ENCODE data around the gene MYO1D. TPM values are rescaled to one million over a fixed set of nuclear protein-coding genes. Genes with fewer than 3 reads are reported as not detected.

Gene MYO1D
- total RNA-seq, 1 donor = 160 TPM

GRCh38 chr17:32916134-32916533 lies 39.2 kb upstream of the MYO1D start:
- DNase-seq (ENCODE audit: insufficient read length, low spot score, missing footprints) = no peak
- Histone ChIP-seq H3K4me3 (ENCODE audit: insufficient read depth, low read length) (no peak overlapping the region), H3K9me3 (ENCODE audit: low read depth, low read length) (no peaks in the 10 kb centered on the region), H3K4me2 (ENCODE audit: insufficient read depth, low read length) (no peak overlapping the region), H3K79me2 (ENCODE audit: insufficient read depth, low read length) (no peaks in the 10 kb centered on the region), H4K20me1 (ENCODE audit: insufficient read depth, low read length) (no peaks in the 10 kb centered on the region), H3K4me1 (ENCODE audit: insufficient read depth, low read length) (peaks cover 10% of the 10 kb centered on the region), H3K27me3 (ENCODE audit: insufficient read depth, low read length) (no peaks in the 10 kb centered on the region), H3K36me3 (ENCODE audit: insufficient read depth, low read length) (no peaks in the 10 kb centered on the region), H2AFZ (ENCODE audit: low read length) (no peak overlapping the region), H3K27ac (ENCODE audit: low read depth, low read length) (no peak overlapping the region)
- TF ChIP-seq, protein P1, sequence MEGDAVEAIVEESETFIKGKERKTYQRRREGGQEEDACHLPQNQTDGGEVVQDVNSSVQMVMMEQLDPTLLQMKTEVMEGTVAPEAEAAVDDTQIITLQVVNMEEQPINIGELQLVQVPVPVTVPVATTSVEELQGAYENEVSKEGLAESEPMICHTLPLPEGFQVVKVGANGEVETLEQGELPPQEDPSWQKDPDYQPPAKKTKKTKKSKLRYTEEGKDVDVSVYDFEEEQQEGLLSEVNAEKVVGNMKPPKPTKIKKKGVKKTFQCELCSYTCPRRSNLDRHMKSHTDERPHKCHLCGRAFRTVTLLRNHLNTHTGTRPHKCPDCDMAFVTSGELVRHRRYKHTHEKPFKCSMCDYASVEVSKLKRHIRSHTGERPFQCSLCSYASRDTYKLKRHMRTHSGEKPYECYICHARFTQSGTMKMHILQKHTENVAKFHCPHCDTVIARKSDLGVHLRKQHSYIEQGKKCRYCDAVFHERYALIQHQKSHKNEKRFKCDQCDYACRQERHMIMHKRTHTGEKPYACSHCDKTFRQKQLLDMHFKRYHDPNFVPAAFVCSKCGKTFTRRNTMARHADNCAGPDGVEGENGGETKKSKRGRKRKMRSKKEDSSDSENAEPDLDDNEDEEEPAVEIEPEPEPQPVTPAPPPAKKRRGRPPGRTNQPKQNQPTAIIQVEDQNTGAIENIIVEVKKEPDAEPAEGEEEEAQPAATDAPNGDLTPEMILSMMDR (IDR thresholded peaks at IDR 0.05; ENCODE audit: extremely low read depth, low read depth, low read length) = no peak

DNA sequence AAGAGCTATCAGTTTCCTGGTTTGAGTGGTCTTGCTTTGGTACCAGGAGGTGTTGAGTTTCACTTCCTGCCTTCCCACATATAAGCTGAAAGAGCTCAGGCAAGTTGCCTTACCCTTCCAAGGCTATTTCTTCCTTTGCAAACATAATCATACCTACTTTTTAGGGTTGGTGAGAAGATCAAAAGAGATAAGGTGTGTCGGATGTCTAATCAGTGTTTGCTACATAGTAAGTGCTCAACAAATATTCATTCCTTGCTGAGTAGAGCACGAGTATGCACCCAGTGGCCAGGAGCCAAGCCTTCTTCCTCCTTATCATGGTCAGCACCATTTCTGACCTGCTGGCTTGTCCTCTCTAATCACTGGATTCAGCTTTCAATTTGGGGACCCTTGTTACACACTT lies 38.3 kb upstream of the MYO1D start:
- Histone ChIP-seq H2AFZ (ENCODE audit: low read length) (no peak overlapping the region), H3K27me3 (ENCODE audit: insufficient read depth, low read length) (no peaks in the 10 kb centered on the region), H3K79me2 (ENCODE audit: insufficient read depth, low read length) (no peaks in the 10 kb centered on the region), H3K4me1 (ENCODE audit: insufficient read depth, low read length) (peaks cover 10% of the 10 kb centered on the region), H4K20me1 (ENCODE audit: insufficient read depth, low read length) (no peaks in the 10 kb centered on the region), H3K36me3 (ENCODE audit: insufficient read depth, low read length) (no peaks in the 10 kb centered on the region), H3K9me3 (ENCODE audit: low read depth, low read length) (no peaks in the 10 kb centered on the region), H3K27ac (ENCODE audit: low read depth, low read length) (no peak overlapping the region), H3K4me3 (ENCODE audit: insufficient read depth, low read length) (no peak overlapping the region), H3K4me2 (ENCODE audit: insufficient read depth, low read length) (no peak overlapping the region)
- DNase-seq (ENCODE audit: insufficient read length, low spot score, missing footprints) = no peak
- TF ChIP-seq, protein P1 (IDR thresholded peaks at IDR 0.05; ENCODE audit: extremely low read depth, low read depth, low read length) = no peak

DNA sequence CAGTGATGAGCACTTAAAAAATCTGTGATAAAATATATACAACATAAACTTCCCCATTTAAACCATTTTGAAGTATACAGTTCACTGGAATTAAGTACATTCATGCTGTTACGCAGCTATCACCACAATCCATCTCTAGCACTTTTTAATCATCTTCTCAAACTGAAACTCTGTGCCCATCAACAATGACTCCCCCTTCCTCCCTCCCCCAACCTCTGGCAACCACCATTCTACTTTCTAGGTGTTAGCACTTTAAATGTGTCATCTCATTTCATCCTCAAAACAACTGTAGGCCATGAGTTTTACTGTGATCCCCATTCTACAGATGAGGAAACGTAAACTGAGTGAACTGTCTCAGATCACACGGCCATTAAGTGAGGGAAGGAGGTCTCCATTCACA lies 37.3 kb upstream of the MYO1D start:
- Histone ChIP-seq H3K79me2 (ENCODE audit: insufficient read depth, low read length) (no peaks in the 10 kb centered on the region), H3K27me3 (ENCODE audit: insufficient read depth, low read length) (no peaks in the 10 kb centered on the region), H3K4me1 (ENCODE audit: insufficient read depth, low read length) (peaks cover 10% of the 10 kb centered on the region), H2AFZ (ENCODE audit: low read length) (no peak overlapping the region), H3K9me3 (ENCODE audit: low read depth, low read length) (no peaks in the 10 kb centered on the region), H4K20me1 (ENCODE audit: insufficient read depth, low read length) (no peaks in the 10 kb centered on the region), H3K27ac (ENCODE audit: low read depth, low read length) (no peak overlapping the region), H3K4me3 (ENCODE audit: insufficient read depth, low read length) (no peak overlapping the region), H3K36me3 (ENCODE audit: insufficient read depth, low read length) (no peaks in the 10 kb centered on the region), H3K4me2 (ENCODE audit: insufficient read depth, low read length) (no peak overlapping the region)
- TF ChIP-seq, protein P1 (IDR thresholded peaks at IDR 0.05; ENCODE audit: extremely low read depth, low read depth, low read length) = no peak
- DNase-seq (ENCODE audit: insufficient read length, low spot score, missing footprints) = no peak

DNA sequence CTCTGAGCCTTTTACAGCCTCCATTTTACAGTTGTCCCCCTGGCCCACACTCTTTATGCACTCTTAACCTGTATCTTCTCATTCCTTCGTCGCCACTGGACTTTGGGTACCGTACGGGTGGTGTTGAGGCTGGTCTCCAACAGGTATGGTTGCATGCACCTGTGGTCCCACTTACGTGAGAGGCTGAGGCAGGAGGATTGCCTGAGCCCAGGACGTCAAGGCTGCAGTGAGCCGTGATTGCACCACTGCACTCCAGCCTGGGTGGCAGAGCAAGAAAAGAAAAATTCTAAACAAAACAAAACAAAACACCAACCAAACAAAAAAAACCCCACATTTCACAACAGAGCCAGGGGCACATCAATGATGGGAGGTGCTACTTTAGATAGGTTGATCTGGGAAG lies 36.7 kb upstream of the MYO1D start:
- no peaks in the 10 kb centered on the region for H4K20me1 ChIP-seq (ENCODE audit: insufficient read depth, low read length)
- H3K79me2 ChIP-seq (ENCODE audit: insufficient read depth, low read length) = no peaks in the 10 kb centered on the region
- no peak overlapping the region for H3K4me2 ChIP-seq (ENCODE audit: insufficient read depth, low read length)
- H3K4me1 ChIP-seq (ENCODE audit: insufficient read depth, low read length) = peaks cover 10% of the 10 kb centered on the region
- H2AFZ ChIP-seq (ENCODE audit: low read length) = no peak overlapping the region
- TF ChIP-seq, protein P1 (IDR thresholded peaks at IDR 0.05; ENCODE audit: extremely low read depth, low read depth, low read length) = no peak
- DNase-seq (ENCODE audit: insufficient read length, low spot score, missing footprints) = no peak
- H3K9me3 ChIP-seq (ENCODE audit: low read depth, low read length) = no peaks in the 10 kb centered on the region
- no peaks in the 10 kb centered on the region for H3K36me3 ChIP-seq (ENCODE audit: insufficient read depth, low read length)
- no peak overlapping the region for H3K27ac ChIP-seq (ENCODE audit: low read depth, low read length)
- H3K4me3 ChIP-seq (ENCODE audit: insufficient read depth, low read length) = no peak overlapping the region
- no peaks in the 10 kb centered on the region for H3K27me3 ChIP-seq (ENCODE audit: insufficient read depth, low read length)

All from osteoblast (primary cell).